HEK293 (cell line): ENCODE data around the gene ANO6.

ENCODE experiments used
- CTCF ChIP-seq: fragments of 450-650 bp; formaldehyde crosslinking; IDR thresholded peaks from 2 replicates; pipeline ENCODE4 v1.5.1; 2016; ENCODE audit warnings: missing biosample characterization, missing genetic modification characterization
- ELK4 ChIP-seq: IDR thresholded peaks from 2 replicates; pipeline ENCODE4 v1.6.1; 2011; ENCODE audit warnings: mild to moderate bottlenecking, low read depth, low read length, borderline replicate concordance
- SCRT1 ChIP-seq: fragments of 450-650 bp; formaldehyde crosslinking; IDR thresholded peaks from 2 replicates; pipeline ENCODE4 v1.5.1; 2016; ENCODE audit warnings: missing biosample characterization, missing genetic modification characterization, borderline replicate concordance
- SCRT2 ChIP-seq: fragments of 450-650 bp; formaldehyde crosslinking; IDR thresholded peaks from 2 replicates; pipeline ENCODE4 v1.5.1; 2016; ENCODE audit warnings: missing biosample characterization, missing genetic modification characterization
- ZNF10 ChIP-seq: fragments of 450-650 bp; formaldehyde crosslinking; IDR thresholded peaks from 2 replicates; pipeline ENCODE4 v1.5.1; 2017; ENCODE audit warnings: missing biosample characterization, missing genetic modification characterization
- ZNF138 ChIP-seq: fragments of 450-650 bp; formaldehyde crosslinking; IDR thresholded peaks from 2 replicates; pipeline ENCODE4 v1.5.1; 2016; ENCODE audit warnings: missing biosample characterization, missing genetic modification characterization, borderline replicate concordance
- ZNF169 ChIP-seq: fragments of 450-650 bp; formaldehyde crosslinking; IDR thresholded peaks from 2 replicates; pipeline ENCODE4 v1.5.1; 2016; ENCODE audit warnings: missing biosample characterization, missing genetic modification characterization
- ZNF2 ChIP-seq: fragments of 450-650 bp; formaldehyde crosslinking; IDR thresholded peaks from 2 replicates; pipeline ENCODE4 v1.5.1; 2016; ENCODE audit warnings: missing biosample characterization, missing genetic modification characterization
- ZNF221 ChIP-seq: fragments of 450-650 bp; formaldehyde crosslinking; IDR thresholded peaks from 2 replicates; pipeline ENCODE4 v1.5.1; 2017; ENCODE audit warnings: missing biosample characterization, missing genetic modification characterization, borderline replicate concordance
- ZNF48 ChIP-seq: fragments of 450-650 bp; formaldehyde crosslinking; IDR thresholded peaks from 2 replicates; pipeline ENCODE4 v1.5.1; 2016; ENCODE audit warnings: missing biosample characterization, missing genetic modification characterization
- ZNF707 ChIP-seq: fragments of 450-650 bp; formaldehyde crosslinking; IDR thresholded peaks from 2 replicates; pipeline ENCODE4 v1.5.1; 2016; ENCODE audit warnings: missing biosample characterization, missing genetic modification characterization

- TF ChIP-seq ZNF138 (tag by site-specific recombination) (no peak), ZNF707 (no peak; the same call in 1 of the 2 replicates), ZNF169 (no peak), ZNF48 (tag by site-specific recombination) (no peak), ELK4 (no peak), ZNF10 (tag by site-specific recombination) (no peak; the same call in 1 of the 2 replicates), SCRT1 (0 out of 2 replicates have a peak, but pooled peaks have one; percentile 11), ZNF2 (tag by site-specific recombination) (peak; percentile 95), ZNF221 (tag by site-specific recombination) (no peak), SCRT2 (tag by site-specific recombination) (0 out of 2 replicates have a peak, but pooled peaks have one; percentile 12), CTCF (tag by site-specific recombination) (peak; percentile 68)
Observed at GRCh38 chr12:45215419-45216229, at the start of gene ANO6.
